Loucy (cell line): ENCODE data around the gene TREML2.

Experiments
- CTCF ChIP-seq: fragments of 200-600 bp; sonication (generic); conservative IDR thresholded peaks from 2 replicates; pipeline ENCODE4 v1.5.1; 2014; ENCODE audit warnings: mild to moderate bottlenecking, antibody characterized with exemption, low read length
- EZH2phosphoT487 ChIP-seq: fragments of 200-600 bp; IDR thresholded peaks from 2 replicates; pipeline ENCODE4 v1.6.1; 2018; ENCODE audit warnings: antibody characterized with exemption, mild to moderate bottlenecking, moderate library complexity, borderline replicate concordance

- TF ChIP-seq CTCF (no peak), EZH2phosphoT487 (no peak)
These were observed 36.3 kb downstream of the TREML2 start for GRCh38 chr6:41164551-41165120.
